HL-60 (cell line): Measurements from ENCODE around the gene SCN10A.

Experiments used
- DNase-seq, 2 experiments: peaks; one replicate each; pipeline ENCODE4 v3.0.0-alpha.2; 2010 to 2020; ENCODE audit warnings: low read depth in 1 of 2, low spot score in 1 of 2
- H3K27ac ChIP-seq: fragments of 250-450 bp; sonication (Bioruptor Pico); replicated peaks from 2 replicates; pipeline ENCODE4 v1.5.1; 2020; ENCODE audit warnings: mild to moderate bottlenecking, moderate library complexity
- H3K27me3 ChIP-seq: fragments of 250-450 bp; sonication (Bioruptor Pico); 2 replicates; pipeline ENCODE4 v1.5.1; 2021; ENCODE audit warnings: mild to moderate bottlenecking, moderate library complexity; ENCODE audit not compliant: insufficient read depth, poor library complexity, severe bottlenecking
- H3K4me3 ChIP-seq: replicated peaks from 2 replicates; pipeline ENCODE4 v1.5.1; 2011; ENCODE audit warnings: mild to moderate bottlenecking, control low read depth, low read length; ENCODE audit not compliant: insufficient read depth
- CTCF ChIP-seq: IDR thresholded peaks from one replicate; pipeline ENCODE4 v1.5.1; 2011; ENCODE audit warnings: low read length, control low read depth, inconsistent platforms; ENCODE audit not compliant: insufficient read depth
- GABPA ChIP-seq: IDR thresholded peaks from 2 replicates; pipeline ENCODE4 v1.6.1; 2012; ENCODE audit warnings: low read depth
- POLR2AphosphoS5 ChIP-seq: IDR thresholded peaks from 2 replicates; pipeline ENCODE4 v1.6.1; 2012; ENCODE audit warnings: low read depth
- REST ChIP-seq: IDR thresholded peaks from 2 replicates; pipeline ENCODE4 v1.6.1; 2012; ENCODE audit warnings: low read depth; ENCODE audit not compliant: insufficient replicate concordance
- SPI1 ChIP-seq: IDR thresholded peaks from 2 replicates; pipeline ENCODE4 v1.6.1; 2012; ENCODE audit warnings: low read depth, mild to moderate bottlenecking, borderline replicate concordance

The SCN10A gene

GRCh38 chr3:38823186-38823585 lies 7.2 kb upstream of the SCN10A start:
- TF ChIP-seq REST (no peak), SPI1 (no peak), POLR2AphosphoS5 (no peak), GABPA (no peak), CTCF (no peak)
- Histone ChIP-seq H3K27me3 (no peaks in the 10 kb centered on the region), H3K4me3 (no peak overlapping the region), H3K27ac (no peak overlapping the region)
- no peak for DNase-seq

- no peak overlapping the region for H3K27ac ChIP-seq
- no peak overlapping the region for H3K4me3 ChIP-seq
- TF ChIP-seq SPI1 (no peak), POLR2AphosphoS5 (no peak), CTCF (no peak), REST (no peak), GABPA (no peak)
- no peak for DNase-seq
- no peaks in the 10 kb centered on the region for H3K27me3 ChIP-seq
These were observed 4.2 kb downstream of the SCN10A start for GRCh38 chr3:38811822-38812221.

GRCh38 chr3:38805765-38806386 lies 10.1 kb downstream of the SCN10A start:
- DNase-seq, result peak; percentile 22 to 45
- Histone ChIP-seq H3K4me3 (no peak overlapping the region), H3K27me3 (no peaks in the 10 kb centered on the region), H3K27ac (no peak overlapping the region)
- TF ChIP-seq GABPA, result no peak
- TF ChIP-seq REST, result peak; percentile 100

GRCh38 chr3:38805004-38805403 lies 11.0 kb downstream of the SCN10A start:
- no peak for DNase-seq
- TF ChIP-seq SPI1 (no peak), GABPA (no peak), POLR2AphosphoS5 (no peak), CTCF (no peak)
- H3K27ac ChIP-seq, result no peak overlapping the region
- H3K4me3 ChIP-seq, result no peak overlapping the region
- H3K27me3 ChIP-seq, result no peaks in the 10 kb centered on the region
